GM13976 (cell line): ENCODE measurements around the gene NBAS.

ENCODE experiments used
- DNase-seq: peaks from one replicate; pipeline ENCODE4 v3.0.0; 2012; ENCODE audit warnings: low spot score
- in situ Hi-C: fragments of 300-500 bp; cut with MboI; formaldehyde crosslinking; loops from one replicate; pipeline ENCODE4 v1.12.0; 2022; ENCODE audit warnings: low sequenced_read_pairs, mixed read lengths, inconsistent platforms; ENCODE audit not compliant: unreplicated experiment
- TF ChIP-seq, protein P1 (sequence below): IDR thresholded peaks from 2 replicates; pipeline ENCODE4 v1.5.1; 2012; ENCODE audit warnings: borderline replicate concordance, mild to moderate bottlenecking; ENCODE audit not compliant: insufficient read depth; ENCODE audit errors: extremely low read depth, missing control alignments, control extremely low read depth

The NBAS gene

DNA sequence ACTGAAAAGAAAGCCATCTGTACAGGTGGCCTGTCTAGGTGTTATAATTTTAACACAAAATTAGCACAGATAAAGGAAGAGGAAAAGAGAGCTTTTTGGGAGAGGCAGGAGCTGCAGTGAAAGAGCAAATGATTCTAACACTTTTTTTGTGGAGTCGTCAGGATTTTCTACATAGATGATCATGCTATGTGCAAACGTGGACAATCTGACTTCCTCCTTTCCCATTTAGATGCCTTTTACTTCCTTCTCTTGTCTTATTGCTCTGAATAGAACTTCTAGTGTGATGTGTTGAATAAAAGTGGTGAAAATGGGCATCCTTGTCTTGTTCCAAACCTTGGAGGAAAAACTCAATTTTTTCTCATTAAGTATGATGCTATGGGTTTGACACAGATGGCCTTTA lies 334.5 kb downstream of the NBAS start:
- DNase-seq = no peak
- in situ Hi-C loops = no loop called here

DNA sequence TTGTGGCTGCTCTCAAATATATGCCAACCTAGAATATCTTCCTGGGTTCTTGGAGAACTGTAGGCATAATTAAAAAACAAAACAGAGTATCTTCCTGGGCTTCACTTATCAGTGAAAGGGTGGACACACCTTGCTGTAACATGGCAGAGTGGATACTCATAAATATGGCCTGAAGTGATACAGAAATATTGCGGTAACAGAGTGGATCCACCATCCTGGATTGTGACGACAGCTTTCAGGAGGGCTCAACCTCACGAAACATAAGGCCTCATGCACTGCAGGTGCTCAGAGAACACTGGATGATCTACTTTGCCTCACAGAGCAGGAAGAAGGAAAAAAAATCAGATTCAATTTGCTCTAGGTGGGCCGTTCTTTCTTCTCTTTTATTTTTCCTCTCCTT lies 336.0 kb downstream of the NBAS start:
- in situ Hi-C loops = no loop called here
- TF ChIP-seq, protein P1, sequence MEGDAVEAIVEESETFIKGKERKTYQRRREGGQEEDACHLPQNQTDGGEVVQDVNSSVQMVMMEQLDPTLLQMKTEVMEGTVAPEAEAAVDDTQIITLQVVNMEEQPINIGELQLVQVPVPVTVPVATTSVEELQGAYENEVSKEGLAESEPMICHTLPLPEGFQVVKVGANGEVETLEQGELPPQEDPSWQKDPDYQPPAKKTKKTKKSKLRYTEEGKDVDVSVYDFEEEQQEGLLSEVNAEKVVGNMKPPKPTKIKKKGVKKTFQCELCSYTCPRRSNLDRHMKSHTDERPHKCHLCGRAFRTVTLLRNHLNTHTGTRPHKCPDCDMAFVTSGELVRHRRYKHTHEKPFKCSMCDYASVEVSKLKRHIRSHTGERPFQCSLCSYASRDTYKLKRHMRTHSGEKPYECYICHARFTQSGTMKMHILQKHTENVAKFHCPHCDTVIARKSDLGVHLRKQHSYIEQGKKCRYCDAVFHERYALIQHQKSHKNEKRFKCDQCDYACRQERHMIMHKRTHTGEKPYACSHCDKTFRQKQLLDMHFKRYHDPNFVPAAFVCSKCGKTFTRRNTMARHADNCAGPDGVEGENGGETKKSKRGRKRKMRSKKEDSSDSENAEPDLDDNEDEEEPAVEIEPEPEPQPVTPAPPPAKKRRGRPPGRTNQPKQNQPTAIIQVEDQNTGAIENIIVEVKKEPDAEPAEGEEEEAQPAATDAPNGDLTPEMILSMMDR = no peak
- no peak for DNase-seq

More for the DNA sequence above, 334.5 kb downstream of the NBAS start:
- TF ChIP-seq, protein P1 = no peak

DNA sequence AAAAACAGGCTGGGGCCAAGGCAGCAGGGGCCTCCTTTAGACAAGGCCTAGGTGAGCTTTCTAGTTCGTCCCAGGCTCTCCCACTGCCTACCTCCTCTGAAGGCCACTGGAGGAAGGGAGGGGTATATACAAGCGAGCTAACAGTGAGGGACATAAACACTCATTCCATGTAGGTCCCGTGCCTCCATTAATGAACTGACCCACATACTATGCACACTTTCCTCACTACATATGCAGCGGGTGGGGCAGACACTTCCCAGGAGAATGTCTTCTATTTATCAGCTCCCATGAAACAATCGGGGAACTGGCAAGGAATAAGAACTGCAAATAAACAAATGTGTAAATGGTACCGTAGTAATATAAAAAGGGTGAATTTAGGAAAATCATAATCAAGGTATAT lies 336.5 kb downstream of the NBAS start:
- DNase-seq = no peak
- TF ChIP-seq, protein P1 = no peak
- in situ Hi-C loops = no loop called here

DNA sequence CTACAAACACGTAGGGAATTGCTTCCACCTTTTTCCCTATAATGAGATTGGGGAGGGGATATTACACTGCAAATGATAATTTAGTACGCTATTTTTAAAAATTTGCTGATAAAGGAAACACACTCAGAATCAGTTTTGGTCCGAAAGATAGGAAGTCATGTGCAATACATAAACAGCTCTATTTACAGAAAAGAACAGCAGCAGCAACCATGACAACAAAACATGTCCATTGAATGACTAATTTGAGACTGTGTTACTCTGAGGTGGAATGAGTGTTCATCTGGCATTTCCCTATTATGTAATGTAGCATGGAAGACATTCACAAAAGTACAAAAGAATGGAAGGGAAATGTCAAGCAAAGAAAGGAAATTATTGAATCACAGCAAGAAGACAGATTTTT lies 337.2 kb downstream of the NBAS start:
- no peak for DNase-seq
- in situ Hi-C loops = no loop called here
- TF ChIP-seq, protein P1 = no peak

DNA sequence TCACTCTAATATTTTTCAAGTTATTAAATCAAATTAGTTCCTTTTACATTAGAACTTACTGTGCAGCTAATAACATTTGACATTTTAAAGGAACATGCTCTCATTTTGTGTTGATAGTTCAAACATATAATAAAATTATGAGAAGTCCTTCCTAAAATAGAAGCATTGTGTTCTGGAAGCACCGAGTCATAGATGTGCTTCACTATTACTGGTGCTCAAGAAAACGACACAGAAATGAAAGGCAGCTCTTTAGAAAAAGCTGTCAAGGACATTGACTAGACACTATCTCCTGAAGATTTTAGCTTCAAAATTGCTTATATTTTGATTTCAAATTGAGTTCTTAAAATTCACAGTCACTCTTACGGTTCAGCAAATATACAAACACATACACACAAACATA lies 338.3 kb downstream of the NBAS start:
- TF ChIP-seq, protein P1 = no peak
- in situ Hi-C loops = no loop called here
- DNase-seq = no peak

DNA sequence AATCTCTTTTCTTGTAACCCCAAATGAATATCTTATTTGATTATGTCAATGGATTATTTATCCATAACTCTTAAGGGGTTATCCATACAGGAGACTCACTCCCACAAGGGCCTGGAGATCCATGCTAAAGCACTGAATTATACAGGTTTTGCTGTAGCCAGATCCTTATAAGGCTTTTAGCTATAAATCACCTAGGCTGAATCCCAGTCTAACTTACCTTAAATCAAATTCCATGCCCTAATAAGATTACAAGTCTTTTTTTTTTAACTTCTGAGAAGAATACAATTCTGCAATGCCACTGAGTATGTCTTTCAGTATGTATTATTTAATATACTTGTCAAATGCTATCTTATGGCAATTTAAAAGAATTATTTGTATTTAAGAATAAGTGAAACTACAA lies 340.5 kb downstream of the NBAS start:
- TF ChIP-seq, protein P1 = no peak
- in situ Hi-C loops = no loop called here
- no peak for DNase-seq
